BJ (cell line): ENCODE data around the gene BOD1L1. TPM values are rescaled to one million over a fixed set of nuclear protein-coding genes. Genes with fewer than 3 reads are reported as not detected.

Source experiments
- CTCF ChIA-PET: fragments of 350-600 bp; formaldehyde crosslinking; extraction: SDS; loops from one replicate; lab custom pipeline; 2021; ENCODE audit warnings: antibody characterized with exemption, inconsistent platforms; lab: Yijun Ruan, JAX
- POLR2A ChIA-PET: fragments of 300-600 bp; sonication (Branson Sonifier 250); formaldehyde crosslinking; extraction: SDS; loops from one replicate; lab custom pipeline; 2021; ENCODE audit warnings: antibody characterized with exemption; lab: Charles Lee
- DNase-seq: peaks from one replicate; pipeline ENCODE4 v3.0.0-alpha.2; 2011; ENCODE audit warnings: low read depth
- H3K27me3 ChIP-seq: 2 replicates; pipeline ENCODE4 v1.6.0; 2011; ENCODE audit warnings: low read length; ENCODE audit not compliant: control insufficient read depth, insufficient read depth
- H3K36me3 ChIP-seq: 2 replicates; pipeline ENCODE4 v1.5.1; 2011; ENCODE audit warnings: low read length; ENCODE audit not compliant: control insufficient read depth, insufficient read depth
- H3K4me3 ChIP-seq: 2 replicates; pipeline ENCODE4 v1.5.1; 2011; ENCODE audit warnings: low read depth, mild to moderate bottlenecking, control low read depth, low read length
- CTCF ChIP-seq: IDR thresholded peaks from 2 replicates; pipeline ENCODE4 v1.5.1; 2011; ENCODE audit warnings: low read depth, mild to moderate bottlenecking, control low read depth, inconsistent platforms, low read length, moderate library complexity; ENCODE audit not compliant: insufficient read depth
- polyA plus RNA-seq: library from polyadenylated mRNA; depleted of rRNA; stranded (reverse); fragments of >200 nt; gene quantifications from 2 replicates; pipeline ENCODE4 v1.2.3, GENCODE V29; 2011; rRNA removed
- small RNA-seq: library from RNA; depleted of rRNA; stranded (forward); fragments of <200 nt; gene quantifications from one replicate; pipeline ENCODE3, GENCODE V24; 2012; ENCODE audit warnings: low replicate concordance, low read depth; ENCODE audit not compliant: insufficient read length

BOD1L1 gene
- polyA plus RNA-seq, 1 experiment, result 8.9 TPM

- no peak for TF ChIP-seq CTCF
- Histone ChIP-seq H3K36me3 (no peaks in the 10 kb centered on the region), H3K4me3 (no peak overlapping the region), H3K27me3 (peaks cover 52% of the 10 kb centered on the region)
- ChIA-PET CTCF (interaction anchor here (1.0 kb wide), 1 partner anchor 18 kb away, joined by 3 read pairs; no protein-coding TSS in a partner anchor), POLR2A (no interaction called here)
- DNase-seq, result no peak
Measured at GRCh38 chr4:13523591-13524503, 103.7 kb downstream of the BOD1L1 start.

- no peak for DNase-seq
- peaks cover 48% of the 10 kb centered on the region for H3K27me3 ChIP-seq
- no peak overlapping the region for H3K4me3 ChIP-seq
- TF ChIP-seq CTCF, result no peak
- H3K36me3 ChIP-seq, result no peaks in the 10 kb centered on the region
- ChIA-PET POLR2A (no interaction called here), CTCF (no interaction called here)
Measured at GRCh38 chr4:13523105-13523477, 104.4 kb downstream of the BOD1L1 start.

- H3K27me3 ChIP-seq, result peaks cover 44% of the 10 kb centered on the region
- no peaks in the 10 kb centered on the region for H3K36me3 ChIP-seq
- DNase-seq, result no peak
- H3K4me3 ChIP-seq, result no peak overlapping the region
- ChIA-PET POLR2A (no interaction called here), CTCF (interaction anchor here (0.6 to 1.0 kb wide), 2 partner anchors 39 to 266 kb away, joined by 3 read pairs; no protein-coding TSS in a partner anchor)
- TF ChIP-seq CTCF, result no peak
Measured at GRCh38 chr4:13522282-13523104, 105.0 kb downstream of the BOD1L1 start.

- ChIA-PET CTCF (interaction anchor here (0.6 to 1.0 kb wide), 2 partner anchors 38 to 457 kb away, joined by 3 read pairs; no protein-coding TSS in a partner anchor), POLR2A (no interaction called here)
- no peak for TF ChIP-seq CTCF
- peaks cover 39% of the 10 kb centered on the region for H3K27me3 ChIP-seq
- H3K4me3 ChIP-seq, result no peak overlapping the region
- no peak for DNase-seq
- H3K36me3 ChIP-seq, result no peaks in the 10 kb centered on the region
Measured at GRCh38 chr4:13521047-13521446, 106.5 kb downstream of the BOD1L1 start.

Small RNAs within 50 kb of the gene (small RNA-seq; reads per million reads assigned to genes)
- not detected for gene MIR5091

Other genes with a start within 250 kb of the BOD1L1 start
- gene RAB28, start 143.4 kb downstream of the BOD1L1 start, polyA plus RNA-seq, result 9.6 and 17.0 TPM in 2 replicates
- gene NKX3-2, start 83.2 kb downstream of the BOD1L1 start, polyA plus RNA-seq, result 0.02 and 0.04 TPM in 2 replicates